Naive B cell (primary cell): ENCODE results near the gene CCR2. TPM values are rescaled to one million over a fixed set of nuclear protein-coding genes. Genes with fewer than 3 reads are reported as not detected.
A peak's percentile ranks its signal among the peaks of the same experiment; 100 is the strongest.
"Not testable (repeated sequence)": the region's sequence is repeated elsewhere in the genome, so short reads cannot be mapped to it uniquely, and the experiment has no call there.

Experiments
- ATAC-seq, 2 donors: fragments of 150-1000 bp; cut with Tn5 transposase; 2 replicates each; pipeline ENCODE4 v1.10.0; 2021; ENCODE audit warnings: low read depth in 2 of 2, mild to moderate bottlenecking in 2 of 2, moderate library complexity in 2 of 2
- DNase-seq: peaks from one replicate; pipeline ENCODE4 v3.0.0; 2022
- H3K27ac Mint-ChIP-seq, 6 donors: one replicate each; pipeline ENCODE4 v1.8.0; 2020 to 2022; ENCODE audit warnings: mild to moderate bottlenecking in 6 of 6, mixed read lengths in 6 of 6, moderate library complexity in 5 of 6, inconsistent platforms in 2 of 6
- H3K27me3 Mint-ChIP-seq, 3 donors: one replicate each; pipeline ENCODE4 v1.8.0; 2021 to 2022; ENCODE audit warnings: mixed read lengths in 3 of 3, mild to moderate bottlenecking in 1 of 3
- H3K36me3 Mint-ChIP-seq, 2 donors: one replicate each; pipeline ENCODE4 v1.8.0; 2020 to 2022; ENCODE audit warnings: mixed read lengths in 2 of 2, inconsistent platforms in 1 of 2, mild to moderate bottlenecking in 1 of 2
- H3K4me1 Mint-ChIP-seq, 3 donors: one replicate each; pipeline ENCODE4 v1.8.0; 2020 to 2022; ENCODE audit warnings: mixed read lengths in 3 of 3, inconsistent platforms in 1 of 3, mild to moderate bottlenecking in 1 of 3, moderate library complexity in 1 of 3
- H3K4me3 Mint-ChIP-seq, 8 donors: one replicate each; pipeline ENCODE4 v1.8.0; 2020 to 2022; ENCODE audit warnings: mild to moderate bottlenecking in 8 of 8, mixed read lengths in 8 of 8, moderate library complexity in 8 of 8, inconsistent platforms in 2 of 8
- H3K9me3 Mint-ChIP-seq, 7 donors: one replicate each; pipeline ENCODE4 v1.8.0; 2020 to 2022; ENCODE audit warnings: mixed read lengths in 7 of 7, mild to moderate bottlenecking in 5 of 7, inconsistent platforms in 2 of 7, moderate library complexity in 1 of 7
- polyA plus RNA-seq, 6 donors: library from polyadenylated mRNA; unstranded; fragments of 300-500 nt; fragmentation: Illumina TruSeq; gene quantifications; one replicate each; pipeline ENCODE4 v1.2.3, GENCODE V29; 2021; ENCODE audit warnings: low read depth in 6 of 6

Gene CCR2
- 1 to 10 TPM in 2 of 6 donors, under 1 TPM in 4; 0.27 to 1.4 (median 0.66) TPM for polyA plus RNA-seq

- peaks cover 55 to 72% (median 62%) of the 10 kb centered on the region in 3 donors for H3K4me1 Mint-ChIP-seq
- DNase-seq (no peak), ATAC-seq (peak; percentile 35 to 43)
- peaks cover 0 to 3% of the 10 kb centered on the region in 2 donors for H3K36me3 Mint-ChIP-seq
- H3K27ac Mint-ChIP-seq: peak within 1 kb of the TSS in 3 of 6 donors; percentile 10 to 86 (median 72)
- no peaks in the 10 kb centered on the region for H3K27me3 Mint-ChIP-seq
- H3K9me3 Mint-ChIP-seq: peaks cover 0 to 2% (median 0%) of the 10 kb centered on the region in 7 donors
- peak within 1 kb of the TSS in 7 of 8 donors; percentile 26 to 74 (median 58) for H3K4me3 Mint-ChIP-seq
These were observed at the start of gene CCR2 for GRCh38 chr3:46353647-46354410. CCR2 (plus strand) TSS chr3:46354111; CDS start chr3:46357528, 3,417 bp downstream.

- Mint-ChIP-seq H3K27ac (no peak overlapping the region), H3K4me1 (peaks cover 22 to 28% (median 24%) of the 10 kb centered on the region in 3 donors), H3K4me3 (no peak overlapping the region), H3K27me3 (no peaks in the 10 kb centered on the region), H3K9me3 (no peaks in the 10 kb centered on the region), H3K36me3 (no peaks in the 10 kb centered on the region)
- DNase-seq: no peak
- no peak for ATAC-seq
These were observed 49.2 kb upstream of the CCR2 start for GRCh38 chr3:46304739-46305138.

- DNase-seq: no peak
- no peak overlapping the region for H3K4me3 Mint-ChIP-seq
- no peaks in the 10 kb centered on the region for H3K27me3 Mint-ChIP-seq
- peaks cover 0 to 4% (median 0%) of the 10 kb centered on the region in 7 donors for H3K9me3 Mint-ChIP-seq
- no peaks in the 10 kb centered on the region for H3K36me3 Mint-ChIP-seq
- H3K27ac Mint-ChIP-seq: no peak overlapping the region
- ATAC-seq: no peak
- H3K4me1 Mint-ChIP-seq: peaks cover 27 to 32% (median 29%) of the 10 kb centered on the region in 3 donors
These were observed 40.9 kb upstream of the CCR2 start for GRCh38 chr3:46312991-46313390.

GRCh38 chr3:46314517-46314916 lies 39.4 kb upstream of the CCR2 start:
- Mint-ChIP-seq H3K27me3 (no peaks in the 10 kb centered on the region), H3K36me3 (no peaks in the 10 kb centered on the region), H3K4me1 (peaks cover 32 to 35% (median 35%) of the 10 kb centered on the region in 3 donors), H3K4me3 (no peak overlapping the region), H3K9me3 (peaks cover 0 to 4% (median 0%) of the 10 kb centered on the region in 7 donors), H3K27ac (no peak overlapping the region)
- DNase-seq (no peak), ATAC-seq (no peak)

GRCh38 chr3:46316206-46316605 lies 37.7 kb upstream of the CCR2 start:
- peak overlapping the region in 5 of 6 donors; percentile 1 to 65 (median 28) for H3K27ac Mint-ChIP-seq
- peak; percentile 32 for DNase-seq
- ATAC-seq: peak; percentile 92 to 93
- H3K36me3 Mint-ChIP-seq: no peaks in the 10 kb centered on the region
- peaks cover 36 to 49% (median 43%) of the 10 kb centered on the region in 3 donors for H3K4me1 Mint-ChIP-seq
- peak overlapping the region; percentile 2 to 75 (median 27) for H3K4me3 Mint-ChIP-seq
- no peaks in the 10 kb centered on the region for H3K27me3 Mint-ChIP-seq
- H3K9me3 Mint-ChIP-seq: peaks cover 0 to 4% (median 0%) of the 10 kb centered on the region in 7 donors

- Mint-ChIP-seq H3K4me1 (peaks cover 51 to 71% (median 64%) of the 10 kb centered on the region in 3 donors), H3K36me3 (no peaks in the 10 kb centered on the region), H3K4me3 (no peak overlapping the region), H3K27ac (no peak overlapping the region), H3K27me3 (no peaks in the 10 kb centered on the region), H3K9me3 (peaks cover 0 to 4% (median 0%) of the 10 kb centered on the region in 7 donors)
- no peak for DNase-seq
- ATAC-seq: no peak
These were observed 35.5 kb upstream of the CCR2 start for GRCh38 chr3:46318207-46318927.

GRCh38 chr3:46321461-46322104 lies 32.3 kb upstream of the CCR2 start:
- ATAC-seq: peak; percentile 90 to 92
- Mint-ChIP-seq H3K4me3 (peak overlapping the region; percentile 17 to 87 (median 71)), H3K4me1 (peaks cover 40 to 58% (median 57%) of the 10 kb centered on the region in 3 donors), H3K27me3 (no peaks in the 10 kb centered on the region), H3K27ac (peak overlapping the region in 4 of 6 donors; percentile 19 to 86 (median 69)), H3K9me3 (peaks cover 0 to 6% (median 0%) of the 10 kb centered on the region in 7 donors), H3K36me3 (no peaks in the 10 kb centered on the region)
- peak; percentile 53 for DNase-seq

- no peak for ATAC-seq
These were observed 29.9 kb upstream of the CCR2 start for GRCh38 chr3:46324036-46324435.

GRCh38 chr3:46325645-46326300 lies 28.1 kb upstream of the CCR2 start:
- H3K27ac Mint-ChIP-seq: no peak overlapping the region
- H3K9me3 Mint-ChIP-seq: peaks cover 0 to 2% (median 0%) of the 10 kb centered on the region in 7 donors
- no peak overlapping the region for H3K4me3 Mint-ChIP-seq
- H3K4me1 Mint-ChIP-seq: peaks cover 19 to 34% (median 32%) of the 10 kb centered on the region in 3 donors
- H3K27me3 Mint-ChIP-seq: no peaks in the 10 kb centered on the region
- H3K36me3 Mint-ChIP-seq: no peaks in the 10 kb centered on the region
- ATAC-seq (no peak), DNase-seq (no peak)

More at GRCh38 chr3:46324036-46324435, 29.9 kb upstream of the CCR2 start:
- DNase-seq: no peak
- H3K27me3 Mint-ChIP-seq: no peaks in the 10 kb centered on the region
- peak overlapping the region in 2 of 6 donors; percentile 27 to 31 for H3K27ac Mint-ChIP-seq
- H3K9me3 Mint-ChIP-seq: peaks cover 0 to 2% (median 0%) of the 10 kb centered on the region in 7 donors
- H3K4me1 Mint-ChIP-seq: peaks cover 22 to 42% (median 38%) of the 10 kb centered on the region in 3 donors
- H3K36me3 Mint-ChIP-seq: no peaks in the 10 kb centered on the region
- H3K4me3 Mint-ChIP-seq: no peak overlapping the region

- not testable (repeated sequence) for ATAC-seq, H3K4me3 Mint-ChIP-seq, H3K27me3 Mint-ChIP-seq, H3K9me3 Mint-ChIP-seq, DNase-seq, H3K36me3 Mint-ChIP-seq
- peaks cover 4 to 15% (median 10%) of the 10 kb centered on the region in 3 donors for H3K4me1 Mint-ChIP-seq
- peak overlapping the region in 1 of 6 donors; percentile 29 for H3K27ac Mint-ChIP-seq
These were observed 23.2 kb upstream of the CCR2 start for GRCh38 chr3:46330676-46331075.

GRCh38 chr3:46334741-46335478 lies 19.0 kb upstream of the CCR2 start:
- Mint-ChIP-seq H3K9me3 (peaks cover 8 to 30% (median 25%) of the 10 kb centered on the region in 7 donors), H3K27me3 (peaks cover 0 to 3% (median 0%) of the 10 kb centered on the region in 3 donors), H3K4me1 (peaks cover 4 to 14% (median 10%) of the 10 kb centered on the region in 3 donors), H3K36me3 (peaks cover 9 to 17% of the 10 kb centered on the region in 2 donors), H3K4me3 (no peak overlapping the region), H3K27ac (no peak overlapping the region)
- no peak for DNase-seq
- ATAC-seq: no peak

- H3K9me3 Mint-ChIP-seq: peaks cover 10 to 34% (median 28%) of the 10 kb centered on the region in 7 donors
- H3K27ac Mint-ChIP-seq: peak overlapping the region in 1 of 6 donors; percentile 3
- H3K4me3 Mint-ChIP-seq: no peak overlapping the region
- H3K27me3 Mint-ChIP-seq: peaks cover 0 to 3% (median 0%) of the 10 kb centered on the region in 3 donors
- peaks cover 10 to 21% of the 10 kb centered on the region in 2 donors for H3K36me3 Mint-ChIP-seq
- DNase-seq (no peak), ATAC-seq (no peak)
- H3K4me1 Mint-ChIP-seq: peaks cover 4 to 14% (median 10%) of the 10 kb centered on the region in 3 donors
These were observed 18.4 kb upstream of the CCR2 start for GRCh38 chr3:46335541-46335940.
